ENCODE measurements around the gene PHLPP1.

PHLPP1 gene

DNA sequence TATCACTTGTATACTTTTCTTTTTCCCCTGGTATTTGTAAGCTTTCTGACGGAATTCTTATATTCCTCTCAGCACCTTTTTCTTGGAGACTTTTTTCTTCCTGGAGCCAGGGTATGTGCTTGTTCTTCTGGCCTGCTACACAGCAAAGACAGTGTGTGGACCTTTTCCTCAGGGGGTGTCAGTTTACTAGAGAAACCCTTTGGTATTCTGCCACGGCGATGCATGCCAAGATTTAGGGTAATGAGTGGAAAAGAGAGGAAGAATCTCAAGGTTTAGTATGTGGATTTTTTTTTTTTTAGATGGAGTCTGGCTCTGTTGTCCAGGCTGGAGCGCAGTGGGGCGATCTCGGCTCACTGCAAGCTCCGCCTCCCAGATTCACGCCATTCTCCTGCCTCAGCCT lies 152.2 kb downstream of the PHLPP1 start:
- no peak overlapping the region for H3K4me3 ChIP-seq (ENCODE audit: low read length)
- no peak for DNase-seq (ENCODE audit: low read depth, low spot score)

- no peak for DNase-seq (ENCODE audit: low read depth, low spot score)
- no peak overlapping the region for H3K4me3 ChIP-seq (ENCODE audit: low read length)
Observed at GRCh38 chr18:62868645-62869044, 153.3 kb downstream of the PHLPP1 start.

DNA sequence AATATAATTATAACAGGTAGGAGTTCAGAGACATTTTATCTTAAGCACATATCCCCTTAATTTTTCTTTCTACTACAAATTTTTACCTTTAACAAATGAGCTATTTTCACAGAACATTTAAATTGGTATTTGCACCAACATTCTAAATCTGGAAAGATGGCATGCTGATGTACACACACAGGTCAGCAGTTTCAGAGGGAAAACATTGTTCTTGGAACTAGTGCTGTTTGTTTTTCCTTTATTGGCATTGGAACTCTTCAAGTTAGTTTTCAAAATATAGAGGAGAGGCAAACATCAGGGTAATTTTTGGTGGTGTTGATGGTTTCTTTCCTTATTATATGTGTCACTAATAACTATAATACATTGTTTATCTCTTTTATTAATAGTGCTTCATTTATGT lies 155.3 kb downstream of the PHLPP1 start:
- no peak overlapping the region for H3K4me3 ChIP-seq (ENCODE audit: low read length)
- no peak for DNase-seq (ENCODE audit: low read depth, low spot score)

- DNase-seq (ENCODE audit: low read depth, low spot score) = no peak
- no peak overlapping the region for H3K4me3 ChIP-seq (ENCODE audit: low read length)
Observed at GRCh38 chr18:62875323-62875722, 160.0 kb downstream of the PHLPP1 start.

DNA sequence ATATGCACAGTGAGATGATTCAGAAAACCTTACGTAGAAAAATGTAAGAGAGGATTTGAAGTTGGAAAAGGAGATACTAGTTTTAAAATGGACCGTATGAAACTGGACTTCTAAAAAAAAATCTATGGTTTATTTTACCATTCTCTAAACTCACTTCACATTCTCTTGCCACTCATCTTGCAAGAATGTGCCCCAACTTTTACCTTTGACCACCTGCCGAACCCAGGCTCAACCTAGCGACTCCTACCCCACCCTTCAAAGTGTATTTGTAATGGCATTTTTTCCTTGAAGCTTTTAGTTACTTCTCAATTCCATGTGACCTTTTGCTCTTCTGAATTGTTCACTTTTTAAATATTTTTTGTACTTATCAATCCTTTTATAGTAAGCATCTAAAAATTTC lies 160.8 kb downstream of the PHLPP1 start:
- no peak overlapping the region for H3K4me3 ChIP-seq (ENCODE audit: low read length)
- DNase-seq (ENCODE audit: low read depth, low spot score) = no peak

GRCh38 chr18:62876828-62877227 lies 161.5 kb downstream of the PHLPP1 start:
- no peak for DNase-seq (ENCODE audit: low read depth, low spot score)
- H3K4me3 ChIP-seq (ENCODE audit: low read length) = no peak overlapping the region

DNA sequence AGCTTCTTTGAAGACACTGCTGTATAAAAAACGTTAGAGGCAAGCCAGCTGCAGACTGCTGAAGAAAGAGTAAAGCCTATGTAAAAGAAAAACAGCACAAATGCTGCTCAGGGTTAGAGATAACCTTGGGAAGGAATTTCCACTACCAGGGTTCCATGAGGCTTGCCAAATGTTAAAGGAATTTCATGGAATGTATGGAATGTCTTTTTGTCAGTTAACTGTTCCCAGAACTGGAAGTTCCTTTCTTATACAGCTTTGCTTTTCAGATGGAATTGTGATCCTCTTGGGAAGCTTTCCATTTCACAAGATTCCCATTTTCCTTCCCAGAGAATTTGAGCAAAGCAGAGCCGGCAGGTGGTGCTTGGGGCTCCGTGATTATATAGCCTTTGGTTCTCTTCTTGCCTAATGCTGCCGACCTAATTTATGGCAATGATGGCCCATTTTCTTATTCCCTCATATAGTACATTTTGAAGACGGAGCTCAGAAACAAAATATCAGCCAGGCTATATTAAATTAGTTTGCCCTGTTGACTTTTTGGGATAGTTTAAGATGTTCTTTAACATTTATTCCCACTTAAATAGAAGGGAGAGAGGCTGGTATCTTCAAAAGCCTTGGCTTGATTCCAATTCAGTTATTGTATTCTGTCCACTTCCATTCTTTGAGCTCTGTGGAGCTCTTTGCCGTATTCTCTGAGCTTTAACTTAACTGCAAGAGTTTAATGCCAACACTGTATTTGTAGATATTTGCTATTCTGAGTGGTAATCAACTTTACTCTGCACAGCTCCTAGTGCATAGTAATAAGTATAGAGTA lies 162.3 kb downstream of the PHLPP1 start:
- no peak for DNase-seq (ENCODE audit: low read depth, low spot score)

DNA sequence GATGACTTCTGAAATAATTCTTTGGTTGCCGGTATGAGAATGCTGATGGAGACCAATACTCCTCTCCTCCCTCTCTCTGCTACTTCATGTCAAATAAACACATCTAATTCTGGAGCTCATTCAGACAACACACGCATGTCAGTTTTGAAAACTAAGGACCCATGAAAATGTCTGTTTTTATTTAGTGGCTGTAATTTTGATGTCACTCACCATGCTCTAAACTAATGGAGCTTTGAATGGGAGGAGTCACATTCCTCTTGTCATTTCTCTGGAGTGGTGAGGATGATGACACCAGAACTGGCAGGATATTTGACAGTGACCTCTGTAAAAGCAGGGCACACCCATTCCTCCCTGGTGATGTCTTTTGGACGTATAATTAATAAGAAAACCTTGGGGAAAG lies 163.0 kb downstream of the PHLPP1 start:
- DNase-seq (ENCODE audit: low read depth, low spot score) = no peak
- H3K4me3 ChIP-seq (ENCODE audit: low read length) = no peak overlapping the region

More for the DNA sequence above, 162.3 kb downstream of the PHLPP1 start:
- no peak overlapping the region for H3K4me3 ChIP-seq (ENCODE audit: low read length)

DNA sequence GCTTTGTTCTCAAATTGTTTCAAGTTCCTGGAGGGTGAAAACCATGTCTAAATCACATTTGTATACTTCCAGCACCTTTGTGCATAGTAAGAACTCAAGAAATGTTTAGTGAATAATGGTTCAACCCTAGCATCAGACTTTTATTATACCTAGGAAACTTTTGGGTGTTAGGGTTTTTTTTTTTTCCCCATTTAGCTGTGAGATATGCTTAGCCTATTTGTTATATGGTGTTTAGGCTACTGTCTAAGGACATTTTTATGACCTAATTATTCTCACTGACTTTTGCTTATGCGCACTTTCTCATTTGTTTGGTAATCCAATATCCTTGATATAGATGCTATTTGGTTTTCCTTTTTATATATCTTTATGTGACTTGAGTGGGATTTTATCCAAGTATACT lies 164.7 kb downstream of the PHLPP1 start:
- no peak for DNase-seq (ENCODE audit: low read depth, low spot score)
- no peak overlapping the region for H3K4me3 ChIP-seq (ENCODE audit: low read length)

DNA sequence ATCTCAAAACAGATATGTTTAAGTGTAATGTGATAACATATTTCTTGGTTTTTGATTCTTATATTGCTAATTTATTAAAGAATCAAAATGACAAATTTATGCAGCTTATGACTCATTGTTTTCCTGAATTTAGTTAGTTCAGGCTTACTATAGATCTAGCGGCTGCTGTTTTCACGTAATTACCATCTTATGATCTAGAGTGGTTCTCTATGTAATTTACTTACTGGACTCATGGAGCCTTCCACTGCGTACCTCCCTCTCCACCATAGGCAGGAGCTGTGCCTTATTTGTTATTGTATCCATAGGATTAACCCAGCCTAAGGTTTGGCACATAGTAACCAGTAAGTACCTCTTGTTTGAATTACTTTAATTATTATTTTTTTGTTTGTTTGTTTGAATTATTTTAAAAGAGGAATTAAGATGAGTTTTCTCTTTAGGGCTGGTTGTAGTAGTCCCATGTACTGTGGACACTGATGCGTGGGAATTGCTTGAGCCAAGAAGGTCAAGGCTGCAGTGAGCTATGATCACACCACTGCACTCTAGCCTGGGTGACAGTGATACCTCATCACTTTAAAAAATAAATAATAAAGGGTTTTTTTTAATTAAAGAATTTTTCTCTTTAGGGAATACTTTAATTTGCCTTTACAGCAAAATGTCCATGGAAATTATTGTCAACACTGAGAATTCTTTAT lies 165.5 kb downstream of the PHLPP1 start:
- no peak for DNase-seq (ENCODE audit: low read depth, low spot score)
- H3K4me3 ChIP-seq (ENCODE audit: low read length) = no peak overlapping the region

- DNase-seq (ENCODE audit: low read depth, low spot score) = no peak
- H3K4me3 ChIP-seq (ENCODE audit: low read length) = no peak overlapping the region
Observed at GRCh38 chr18:62881509-62882016, 166.2 kb downstream of the PHLPP1 start.

DNA sequence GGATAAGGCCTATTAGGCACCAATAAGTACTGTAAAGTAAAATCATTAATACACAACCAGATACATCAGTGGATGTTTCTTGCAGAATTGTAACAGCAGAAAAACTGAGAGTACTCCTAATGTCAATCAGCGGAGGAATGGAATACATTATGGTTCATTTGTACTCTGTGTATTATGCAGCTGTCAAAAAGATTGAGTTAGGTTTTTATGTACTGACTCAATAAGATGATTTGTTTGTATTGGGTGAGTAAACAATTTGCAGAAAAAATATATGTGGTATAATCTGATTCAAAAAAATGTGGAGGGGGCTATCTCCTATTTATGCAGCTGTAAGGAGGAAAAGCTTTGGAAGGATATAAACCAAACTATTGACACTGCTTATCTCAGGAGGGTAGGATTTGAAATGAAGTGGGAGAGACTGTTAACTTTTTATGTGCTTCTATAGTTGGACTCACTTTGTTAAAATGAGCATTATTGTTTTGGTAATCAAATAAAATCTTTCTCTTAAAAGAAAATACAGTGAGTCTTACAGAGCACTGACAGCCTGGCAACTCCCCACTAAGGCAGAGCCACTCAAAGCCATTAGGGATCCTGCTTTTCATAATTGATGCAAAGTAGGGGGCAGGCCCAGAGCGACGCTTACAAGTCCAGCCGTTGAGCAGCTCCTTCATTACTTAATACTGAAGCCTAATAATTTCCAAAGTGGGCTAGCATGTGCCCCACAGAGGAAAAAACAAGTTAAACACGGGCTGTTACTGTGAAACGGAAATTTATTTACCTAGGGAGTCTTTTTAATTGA lies 168.8 kb downstream of the PHLPP1 start:
- no peak overlapping the region for H3K4me3 ChIP-seq (ENCODE audit: low read length)
- DNase-seq (ENCODE audit: low read depth, low spot score) = no peak

GRCh38 chr18:62885804-62886203 lies 170.5 kb downstream of the PHLPP1 start:
- no peak overlapping the region for H3K4me3 ChIP-seq (ENCODE audit: low read length)
- DNase-seq (ENCODE audit: low read depth, low spot score) = no peak

DNA sequence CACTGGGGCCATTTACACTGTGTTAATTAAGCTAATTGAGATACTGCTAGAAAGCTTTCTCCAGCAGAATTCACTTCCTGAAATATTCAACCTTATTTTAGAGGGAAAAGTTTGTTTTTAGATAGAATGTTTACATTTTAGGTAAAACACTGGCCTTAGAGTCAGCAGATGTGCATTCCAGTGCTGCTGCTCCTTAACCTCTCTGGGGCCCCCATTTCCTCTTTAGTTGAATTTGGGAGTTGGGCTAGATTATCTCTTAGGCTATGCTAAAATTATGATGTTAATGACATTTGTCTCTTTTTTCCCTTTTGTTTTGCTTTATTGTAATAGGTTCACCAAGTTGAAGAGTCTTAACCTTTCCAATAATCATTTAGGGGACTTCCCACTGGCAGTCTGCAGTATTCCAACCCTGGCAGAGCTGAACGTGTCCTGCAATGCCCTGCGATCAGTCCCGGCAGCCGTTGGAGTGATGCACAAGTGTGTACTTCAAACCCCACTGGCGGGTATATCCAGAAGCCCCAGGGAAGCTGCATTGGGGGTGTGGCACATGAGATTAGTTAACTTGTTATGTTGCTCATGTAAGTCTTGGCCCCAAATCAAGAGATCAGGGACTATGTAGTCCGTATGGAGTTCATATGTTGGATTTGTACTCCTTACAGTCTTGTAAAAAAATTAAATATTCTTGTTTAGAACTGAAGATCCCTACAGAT lies 179.5 kb downstream of the PHLPP1 start:
- H3K4me3 ChIP-seq (ENCODE audit: low read length) = no peak overlapping the region
- DNase-seq (ENCODE audit: low read depth, low spot score) = no peak

DNA sequence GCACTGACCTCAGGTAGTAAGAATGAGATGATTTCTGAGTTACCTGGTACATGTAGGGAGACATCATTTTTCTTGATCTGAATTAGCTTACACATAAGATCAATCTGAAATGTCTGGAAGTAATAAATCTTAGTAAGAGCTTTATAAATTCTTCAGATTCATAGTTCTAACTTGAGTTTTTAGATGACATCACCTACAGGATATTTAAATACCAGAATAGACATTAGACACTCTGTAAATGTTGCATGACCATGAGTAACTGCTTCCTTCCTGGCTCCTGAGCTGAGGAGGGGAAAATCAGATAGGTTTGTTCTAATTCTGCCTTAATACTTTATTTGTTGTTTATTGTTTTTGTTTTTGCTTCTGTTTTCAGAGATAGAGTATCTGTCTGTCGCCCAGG lies 181.8 kb downstream of the PHLPP1 start:
- no peak for DNase-seq (ENCODE audit: low read depth, low spot score)

DNA sequence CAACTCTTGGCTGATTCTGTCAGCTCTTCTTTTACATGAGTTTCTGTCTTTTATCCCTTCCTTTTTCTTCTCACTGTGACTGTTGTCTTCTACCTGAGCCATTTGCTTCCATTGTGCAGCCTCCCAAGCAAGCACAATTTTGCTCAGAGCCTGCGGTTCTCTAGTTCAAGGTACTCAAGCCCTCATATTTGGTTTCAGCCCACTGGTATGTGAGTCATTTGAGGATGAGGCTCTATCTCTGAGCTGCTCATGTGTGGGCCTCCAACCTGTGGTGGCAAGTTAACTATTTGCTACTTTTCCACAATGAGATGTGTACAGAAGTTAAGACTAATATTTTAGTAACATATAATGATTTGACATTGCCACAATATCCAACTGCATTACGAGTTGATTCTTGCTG lies 183.0 kb downstream of the PHLPP1 start:
- H3K4me3 ChIP-seq (ENCODE audit: low read length) = no peak overlapping the region
- no peak for DNase-seq (ENCODE audit: low read depth, low spot score)

More for the DNA sequence above, 181.8 kb downstream of the PHLPP1 start:
- no peak overlapping the region for H3K4me3 ChIP-seq (ENCODE audit: low read length)

- DNase-seq (ENCODE audit: low read depth, low spot score) = no peak
Observed at GRCh38 chr18:62899534-62899933, 184.2 kb downstream of the PHLPP1 start.

DNA sequence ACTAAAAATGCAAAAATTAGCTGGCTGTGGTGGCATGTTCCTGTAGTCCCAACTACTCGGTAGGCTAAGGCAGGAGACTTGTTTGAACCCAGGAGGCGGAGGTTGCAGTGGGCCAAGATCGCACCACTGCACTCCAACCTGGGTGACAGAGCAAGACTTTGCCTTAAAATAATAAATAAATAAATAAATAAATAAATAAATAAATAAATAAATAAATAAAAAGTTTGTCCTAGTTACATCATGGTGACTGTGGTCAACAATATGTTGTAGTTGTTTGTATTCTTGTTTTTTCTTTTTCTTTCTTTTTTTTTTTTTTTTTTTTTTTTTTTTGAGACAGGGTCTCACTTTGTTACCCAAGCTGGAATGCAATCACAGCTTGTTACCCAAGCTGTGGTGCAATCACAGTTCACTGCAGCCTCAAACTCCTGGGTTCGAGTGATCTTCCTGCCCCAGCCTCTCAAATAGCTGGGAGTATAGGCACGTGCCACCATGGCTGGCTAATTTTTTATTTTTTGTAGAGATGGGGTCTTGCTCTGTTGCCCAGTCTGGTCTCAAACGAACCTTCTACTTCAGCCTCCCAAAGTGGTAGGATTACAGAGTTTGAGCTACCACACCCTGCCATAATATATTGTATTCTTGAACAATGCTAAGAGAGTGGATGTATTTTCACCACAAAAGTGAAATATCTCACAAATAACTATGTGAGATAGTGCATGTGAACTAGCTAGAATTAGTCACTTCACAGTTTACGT lies 185.0 kb downstream of the PHLPP1 start:
- no peak overlapping the region for H3K4me3 ChIP-seq (ENCODE audit: low read length)
- no peak for DNase-seq (ENCODE audit: low read depth, low spot score)

More at GRCh38 chr18:62899534-62899933, 184.2 kb downstream of the PHLPP1 start:
- H3K4me3 ChIP-seq (ENCODE audit: low read length) = no peak overlapping the region

Data from Jurkat, Clone E6-1 (cell line).